ENCODE results near the gene C3orf20.

- no peak for TF ChIP-seq POLR2AphosphoS5 (IDR thresholded peaks at IDR 0.05; ENCODE audit: borderline replicate concordance, low read depth, low read length)
- TF ChIP-seq EZH2 (IDR thresholded peaks at IDR 0.05), result no peak
Measured at GRCh38 chr3:14636496-14637087, 38.3 kb upstream of the C3orf20 start.

All from SK-N-MC (cell line).